GM19324 (cell line): Measurements from ENCODE around the gene ZNF836.
"Not testable (repeated sequence)": the region's sequence is repeated elsewhere in the genome, so short reads cannot be mapped to it uniquely, and the experiment has no call there.

Experiments
- ATAC-seq: cut with Tn5 transposase; IDR thresholded peaks from one replicate; pipeline ENCODE4 v1.9.1; 2021; ENCODE audit warnings: mild to moderate bottlenecking, moderate library complexity; ENCODE audit not compliant: unreplicated experiment, low FRiP score

ZNF836 gene

GRCh38 chr19:52171321-52172169 is at the start of gene ZNF836:
Gene ZNF836, minus strand, starts transcription at chr19:52171621. Its CDS starts 3,549 bp downstream, at chr19:52168072.
- peak; percentile 81 for ATAC-seq

GRCh38 chr19:52221031-52221430 is 49.6 kb upstream of the ZNF836 start:
- no peak for ATAC-seq

GRCh38 chr19:52219611-52220010 is 48.2 kb upstream of the ZNF836 start:
- no peak for ATAC-seq

DNA sequence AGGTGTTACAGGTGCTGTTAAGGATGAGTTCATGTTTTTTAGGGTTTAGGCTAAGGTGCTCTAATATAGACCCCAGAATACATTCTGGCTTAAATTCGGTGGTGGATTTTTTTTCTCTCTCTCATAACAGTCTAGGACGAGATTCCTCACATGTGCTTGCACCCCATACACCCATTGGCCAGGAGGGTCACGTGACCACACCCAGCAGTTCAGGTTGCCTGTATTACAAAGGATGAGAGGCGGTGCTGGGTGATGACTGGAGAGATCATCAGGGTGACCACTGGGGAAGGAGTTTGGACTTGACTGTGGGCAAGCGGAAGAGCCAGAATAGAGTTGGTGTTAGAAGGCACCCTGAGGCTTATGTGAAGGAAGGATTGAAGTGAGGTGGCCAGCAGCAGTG is 46.2 kb upstream of the ZNF836 start:
- no peak for ATAC-seq

DNA sequence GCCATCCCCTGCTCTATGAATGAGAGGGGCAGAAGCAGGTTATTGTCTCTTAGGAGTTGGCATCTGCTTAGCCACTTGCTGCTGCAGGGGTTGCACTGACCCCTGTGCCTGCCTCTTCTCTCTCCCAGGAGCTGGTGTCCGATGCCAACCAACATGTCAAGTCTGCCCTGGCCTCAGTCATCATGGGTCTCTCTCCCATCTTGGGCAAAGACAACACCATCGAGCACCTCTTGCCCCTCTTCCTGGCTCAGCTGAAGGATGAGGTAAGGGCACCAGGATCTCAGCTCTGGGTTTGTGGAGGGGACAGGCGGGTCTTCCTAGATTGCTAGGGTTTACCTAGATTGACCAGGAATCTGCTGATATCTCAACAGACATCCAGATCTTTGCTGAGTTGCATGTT is 45.0 kb upstream of the ZNF836 start:
- no peak for ATAC-seq

GRCh38 chr19:52214241-52214640 is 42.8 kb upstream of the ZNF836 start:
- ATAC-seq, result no peak

DNA sequence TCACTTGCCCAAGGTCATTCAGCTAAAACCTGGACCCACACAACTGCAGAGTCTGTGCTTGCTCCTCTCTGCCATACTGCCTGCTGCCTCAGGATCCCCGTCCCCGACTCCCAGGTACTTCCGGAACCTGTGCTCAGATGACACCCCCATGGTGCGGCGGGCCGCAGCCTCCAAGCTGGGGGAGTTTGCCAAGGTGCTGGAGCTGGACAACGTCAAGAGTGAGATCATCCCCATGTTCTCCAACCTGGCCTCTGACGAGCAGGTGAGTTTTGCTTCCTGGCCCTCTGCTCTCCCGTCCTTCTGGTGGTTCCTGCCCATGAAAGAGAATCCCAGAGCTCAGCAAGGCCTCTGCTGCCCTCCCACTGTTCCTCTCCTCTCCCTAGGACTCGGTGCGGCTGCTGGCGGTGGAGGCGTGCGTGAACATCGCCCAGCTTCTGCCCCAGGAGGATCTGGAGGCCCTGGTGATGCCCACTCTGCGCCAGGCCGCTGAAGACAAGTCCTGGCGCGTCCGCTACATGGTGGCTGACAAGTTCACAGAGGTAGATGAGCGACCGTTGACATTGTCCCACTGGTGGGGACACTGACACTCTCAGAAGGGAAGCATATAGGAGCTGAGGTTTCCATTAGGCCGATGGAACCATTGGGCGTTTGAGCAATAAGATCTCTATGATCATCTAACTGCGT is 41.3 kb upstream of the ZNF836 start:
- ATAC-seq, result no peak

DNA sequence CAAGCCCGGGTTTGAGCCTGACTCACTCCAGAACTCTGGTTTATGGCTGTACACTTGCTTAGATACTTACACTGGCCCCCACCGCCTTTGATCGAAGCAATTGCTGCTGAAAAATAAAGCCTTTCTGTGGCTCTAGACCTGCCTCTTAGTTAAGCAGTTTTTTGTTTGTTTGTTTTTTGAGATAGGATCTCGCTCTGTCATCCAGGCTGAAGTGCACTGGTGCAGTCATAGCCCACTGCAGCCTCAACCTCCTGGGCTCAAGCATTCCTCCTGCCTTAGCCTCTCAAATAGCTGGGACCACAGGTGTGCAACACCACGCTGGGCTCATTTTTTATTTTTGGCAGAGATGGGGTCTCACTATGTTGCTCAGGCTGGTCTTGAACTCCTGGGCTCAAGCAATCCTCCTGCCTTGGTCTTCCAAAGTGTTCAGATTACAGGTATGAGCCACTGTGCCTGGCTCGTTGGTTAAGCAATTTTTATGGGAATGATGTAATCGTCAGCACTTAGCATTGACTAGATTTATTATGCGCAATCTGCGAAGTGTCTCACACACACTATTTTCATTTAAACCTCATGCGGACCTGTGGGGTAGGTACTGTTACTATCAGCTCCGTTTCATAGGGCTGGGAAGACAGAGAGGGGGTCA is 40.6 kb upstream of the ZNF836 start:
- no peak for ATAC-seq

DNA sequence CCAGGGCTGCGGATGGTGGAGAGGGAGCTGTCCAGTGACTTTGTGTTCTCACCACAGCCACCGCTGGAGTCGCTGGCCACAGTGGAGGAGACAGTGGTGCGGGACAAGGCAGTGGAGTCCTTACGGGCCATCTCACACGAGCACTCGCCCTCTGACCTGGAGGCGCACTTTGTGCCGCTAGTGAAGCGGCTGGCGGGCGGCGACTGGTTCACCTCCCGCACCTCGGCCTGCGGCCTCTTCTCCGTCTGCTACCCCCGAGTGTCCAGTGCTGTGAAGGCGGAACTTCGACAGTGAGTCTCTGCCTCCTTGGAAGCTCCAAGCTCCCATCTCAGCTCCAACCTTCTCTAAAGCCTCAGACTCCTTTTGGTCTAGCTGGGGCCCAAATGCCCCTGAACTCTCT is 39.8 kb upstream of the ZNF836 start:
- no peak for ATAC-seq

GRCh38 chr19:52206481-52206880 is 35.1 kb upstream of the ZNF836 start:
- ATAC-seq, result no peak

GRCh38 chr19:52200755-52201391 is 29.5 kb upstream of the ZNF836 start:
- ATAC-seq, result not testable (repeated sequence)

DNA sequence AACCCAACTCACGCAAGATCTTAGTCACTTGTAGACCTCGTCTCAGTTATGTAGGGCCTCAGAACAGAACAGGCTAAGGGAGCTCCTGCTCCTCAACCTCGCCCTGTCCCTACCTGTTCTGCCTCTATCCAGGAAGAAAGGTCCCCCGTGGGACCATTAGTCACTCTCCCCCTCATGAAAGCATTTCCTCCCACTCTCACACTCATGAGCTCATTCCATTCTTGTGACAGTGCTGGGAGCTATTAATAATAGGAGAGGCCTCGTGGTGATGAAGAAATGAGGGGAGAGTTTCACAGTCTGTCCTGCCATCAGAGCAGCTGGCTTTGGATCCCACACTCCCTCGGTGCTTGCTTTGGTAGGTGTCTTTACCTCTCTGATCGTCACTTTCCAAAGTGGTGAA is 28.6 kb upstream of the ZNF836 start:
- no peak for ATAC-seq

DNA sequence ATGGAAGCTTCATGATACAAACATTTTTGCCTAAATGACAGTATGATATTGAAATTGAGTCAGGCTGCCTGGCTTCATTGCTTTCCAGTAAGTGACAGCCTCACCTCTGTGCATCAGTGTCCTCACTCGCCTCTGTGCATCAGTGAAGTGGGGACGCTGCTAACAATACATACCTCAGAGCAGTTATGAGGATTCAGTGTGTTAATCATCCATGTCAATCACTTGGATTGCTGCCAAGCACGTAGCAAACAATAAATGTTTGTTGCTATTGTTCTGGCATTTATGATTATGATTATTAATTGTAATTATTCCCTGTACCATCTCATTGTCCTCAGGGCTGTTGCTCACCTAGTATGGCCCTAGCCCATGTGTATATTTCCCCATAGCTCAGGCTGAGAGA is 27.3 kb upstream of the ZNF836 start:
- no peak for ATAC-seq

- ATAC-seq, result no peak
Observed at GRCh38 chr19:52197964-52198363, 26.5 kb upstream of the ZNF836 start.

GRCh38 chr19:52196256-52196967 is 25.0 kb upstream of the ZNF836 start:
- ATAC-seq, result no peak

DNA sequence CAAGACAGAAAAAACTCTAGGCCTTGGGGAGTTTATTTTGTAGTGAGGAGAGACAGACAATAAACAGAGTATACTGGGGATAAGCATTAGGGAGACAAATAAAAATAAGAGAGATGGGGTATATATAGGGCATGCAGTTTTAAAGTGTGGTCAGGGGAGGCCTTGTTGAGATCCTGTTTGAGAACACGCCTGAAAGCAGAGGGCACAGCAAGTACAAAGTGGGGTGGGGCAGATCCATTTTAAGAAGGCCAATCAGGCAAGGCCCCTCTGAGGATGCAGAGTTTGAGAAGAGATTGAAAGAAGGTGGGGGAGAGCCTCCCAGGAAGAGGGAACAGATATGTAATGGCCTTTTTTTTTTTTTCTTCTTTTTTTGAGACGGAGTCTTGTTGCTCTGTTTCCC is 20.5 kb upstream of the ZNF836 start:
- no peak for ATAC-seq

GRCh38 chr19:52191389-52191788 is 20.0 kb upstream of the ZNF836 start:
- no peak for ATAC-seq

- ATAC-seq, result no peak
Observed at GRCh38 chr19:52190487-52191293, 19.3 kb upstream of the ZNF836 start.

- peak; percentile 95 for ATAC-seq
Observed at GRCh38 chr19:52189735-52190486, 18.5 kb upstream of the ZNF836 start, which contains the start of gene PPP2R1A. Gene PPP2R1A, plus strand, starts transcription at chr19:52190052. Its CDS starts 45 bp downstream, at chr19:52190097.
